Cardiac fibroblast (primary cell): Measurements from ENCODE around the gene NDUFS4.
"Not testable (repeated sequence)": the region's sequence is repeated elsewhere in the genome, so short reads cannot be mapped to it uniquely, and the experiment has no call there.

Source experiments
- DNase-seq, 2 donors: peaks; one replicate each; pipeline versions ENCODE4 v3.0.0 to v3.0.0-alpha.2; 2010; ENCODE audit warnings: low read depth in 2 of 2
- H3K4me3 ChIP-seq, 2 donors: replicated peaks in 1 of 2; 1 replicate in 1 of 2; 2 replicates in 1 of 2; pipeline ENCODE4 v1.5.1; 2011; ENCODE audit warnings: low read depth in 2 of 2, low read length in 2 of 2, mild to moderate bottlenecking in 2 of 2, moderate library complexity in 1 of 2
- TF ChIP-seq, protein P1 (sequence below): IDR thresholded peaks from one replicate; pipeline ENCODE4 v1.5.1; 2011; ENCODE audit warnings: low read depth, mild to moderate bottlenecking, low read length, inconsistent platforms

The NDUFS4 gene

DNA sequence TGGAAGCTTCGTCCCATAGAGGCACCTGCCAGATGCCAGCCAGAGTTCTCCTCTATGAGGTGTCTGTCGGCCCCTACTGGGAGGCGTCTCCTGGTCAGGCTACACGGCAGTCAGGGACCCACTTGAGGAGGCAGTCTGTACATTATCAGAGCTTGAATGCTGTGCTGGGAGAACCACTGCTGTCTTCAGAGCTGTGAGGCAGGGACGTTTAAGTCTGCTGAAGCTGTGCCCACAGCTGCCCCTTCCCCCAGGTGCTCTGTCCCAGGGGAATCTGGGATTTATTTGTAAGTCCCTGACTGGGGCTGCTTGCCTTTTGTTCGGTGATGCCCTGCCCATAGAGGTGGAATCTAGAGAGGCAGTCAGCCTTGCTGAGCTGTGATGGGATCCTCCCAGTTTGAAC lies 70.8 kb downstream of the NDUFS4 start:
- TF ChIP-seq, protein P1, sequence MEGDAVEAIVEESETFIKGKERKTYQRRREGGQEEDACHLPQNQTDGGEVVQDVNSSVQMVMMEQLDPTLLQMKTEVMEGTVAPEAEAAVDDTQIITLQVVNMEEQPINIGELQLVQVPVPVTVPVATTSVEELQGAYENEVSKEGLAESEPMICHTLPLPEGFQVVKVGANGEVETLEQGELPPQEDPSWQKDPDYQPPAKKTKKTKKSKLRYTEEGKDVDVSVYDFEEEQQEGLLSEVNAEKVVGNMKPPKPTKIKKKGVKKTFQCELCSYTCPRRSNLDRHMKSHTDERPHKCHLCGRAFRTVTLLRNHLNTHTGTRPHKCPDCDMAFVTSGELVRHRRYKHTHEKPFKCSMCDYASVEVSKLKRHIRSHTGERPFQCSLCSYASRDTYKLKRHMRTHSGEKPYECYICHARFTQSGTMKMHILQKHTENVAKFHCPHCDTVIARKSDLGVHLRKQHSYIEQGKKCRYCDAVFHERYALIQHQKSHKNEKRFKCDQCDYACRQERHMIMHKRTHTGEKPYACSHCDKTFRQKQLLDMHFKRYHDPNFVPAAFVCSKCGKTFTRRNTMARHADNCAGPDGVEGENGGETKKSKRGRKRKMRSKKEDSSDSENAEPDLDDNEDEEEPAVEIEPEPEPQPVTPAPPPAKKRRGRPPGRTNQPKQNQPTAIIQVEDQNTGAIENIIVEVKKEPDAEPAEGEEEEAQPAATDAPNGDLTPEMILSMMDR: no peak
- DNase-seq: no peak

DNA sequence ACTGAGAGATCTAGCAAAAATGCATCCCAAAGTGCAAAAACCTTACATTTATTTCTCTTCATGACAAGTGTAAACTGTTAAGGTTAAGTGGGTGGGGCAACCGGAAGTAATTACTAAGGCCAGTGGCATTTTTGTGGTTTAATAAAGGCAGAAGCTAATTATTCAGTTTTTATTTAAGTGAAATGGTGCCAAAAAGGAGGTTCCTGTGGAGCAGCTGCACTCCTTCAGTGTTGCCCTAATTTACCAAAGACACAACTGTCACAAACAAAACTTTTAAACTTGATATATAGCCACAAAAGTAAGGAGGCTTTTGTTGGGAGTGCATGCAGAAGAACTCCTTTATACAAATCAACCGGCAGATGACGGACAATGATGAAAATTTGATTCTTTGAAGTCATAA lies 81.6 kb downstream of the NDUFS4 start:
- TF ChIP-seq, protein P1: no peak
- peak; percentile 37 to 47 for DNase-seq
- H3K4me3 ChIP-seq: no peak overlapping the region

More for the DNA sequence above, 70.8 kb downstream of the NDUFS4 start:
- no peak overlapping the region for H3K4me3 ChIP-seq

DNA sequence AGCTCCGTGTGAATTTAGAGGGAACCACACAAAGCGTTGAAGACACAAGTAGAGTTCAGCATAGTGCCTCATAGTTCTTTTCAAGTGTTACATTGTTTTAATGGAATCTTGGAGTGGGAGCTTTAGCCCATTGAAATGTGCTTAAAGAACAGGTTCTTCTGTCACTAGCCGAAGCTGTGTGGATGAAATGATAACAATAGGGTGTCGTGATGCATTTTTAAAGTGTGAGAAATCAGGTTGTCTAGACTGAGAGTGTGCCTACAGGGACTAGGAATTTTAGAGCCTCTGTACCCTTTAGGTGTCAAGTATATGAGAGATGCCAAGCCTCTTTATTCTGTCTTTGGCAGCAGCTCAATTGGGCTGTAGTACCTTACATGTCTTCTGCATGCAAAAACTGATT lies 83.0 kb downstream of the NDUFS4 start:
- H3K4me3 ChIP-seq: no peak overlapping the region
- TF ChIP-seq, protein P1: no peak
- no peak for DNase-seq

DNA sequence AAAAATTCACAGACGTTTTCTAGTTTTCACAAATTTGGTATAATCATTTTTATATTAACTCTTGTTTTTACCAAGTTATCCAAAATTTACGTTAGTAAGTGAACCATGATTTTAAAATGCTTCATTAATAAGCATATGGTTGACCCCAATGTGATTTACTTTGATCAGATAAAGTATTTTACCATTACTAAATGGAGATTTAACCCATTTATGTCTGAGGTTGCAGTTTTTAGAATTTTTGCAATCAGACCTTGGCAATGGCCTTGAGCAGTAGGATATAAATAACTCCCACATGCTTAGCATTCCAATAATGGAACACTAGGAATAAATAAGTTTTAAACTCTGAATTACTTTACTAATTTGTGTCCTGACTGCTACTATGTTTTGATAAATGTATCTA lies 84.6 kb downstream of the NDUFS4 start:
- DNase-seq: no peak
- TF ChIP-seq, protein P1: no peak
- no peak overlapping the region for H3K4me3 ChIP-seq

DNA sequence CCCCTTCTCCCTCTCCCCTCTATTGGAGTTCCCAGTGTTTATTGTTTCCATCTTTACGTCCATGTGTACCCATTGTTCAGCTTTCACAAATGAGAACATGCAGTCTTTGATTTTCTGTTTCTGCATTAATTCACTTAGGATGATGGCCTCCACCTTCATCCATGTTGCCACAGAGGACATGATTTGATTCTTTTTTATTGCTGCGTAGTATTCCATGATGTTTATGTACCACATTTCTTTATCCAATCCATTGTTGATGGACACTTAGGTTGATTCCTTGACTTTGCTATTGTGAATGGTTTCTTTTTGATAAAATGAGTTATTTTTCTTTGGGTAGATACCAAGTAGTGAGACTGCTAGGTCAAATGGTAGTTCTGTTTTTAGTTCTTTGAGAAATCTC lies 88.9 kb downstream of the NDUFS4 start:
- TF ChIP-seq, protein P1: no peak
- no peak for DNase-seq

DNA sequence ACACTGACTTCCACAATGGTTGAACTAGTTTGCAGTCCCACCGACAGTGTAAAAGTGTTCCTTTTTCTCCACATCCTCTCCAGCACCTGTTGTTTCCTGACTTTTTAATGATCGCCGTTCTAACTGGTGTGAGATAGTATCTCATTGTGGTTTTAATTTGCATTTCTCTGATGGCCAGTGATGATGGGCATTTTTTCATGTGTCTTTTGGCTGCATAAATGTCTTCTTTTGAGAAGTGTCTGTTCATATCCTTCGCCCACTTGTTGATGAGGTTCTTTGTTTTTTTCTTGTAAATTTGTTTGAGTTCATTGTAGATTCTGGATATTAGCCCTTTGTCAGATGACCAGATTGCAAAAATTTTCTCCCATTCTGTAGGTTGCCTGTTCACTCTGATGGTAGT lies 100.1 kb downstream of the NDUFS4 start:
- DNase-seq: not testable (repeated sequence)

More for the DNA sequence above, 88.9 kb downstream of the NDUFS4 start:
- no peak overlapping the region for H3K4me3 ChIP-seq

DNA sequence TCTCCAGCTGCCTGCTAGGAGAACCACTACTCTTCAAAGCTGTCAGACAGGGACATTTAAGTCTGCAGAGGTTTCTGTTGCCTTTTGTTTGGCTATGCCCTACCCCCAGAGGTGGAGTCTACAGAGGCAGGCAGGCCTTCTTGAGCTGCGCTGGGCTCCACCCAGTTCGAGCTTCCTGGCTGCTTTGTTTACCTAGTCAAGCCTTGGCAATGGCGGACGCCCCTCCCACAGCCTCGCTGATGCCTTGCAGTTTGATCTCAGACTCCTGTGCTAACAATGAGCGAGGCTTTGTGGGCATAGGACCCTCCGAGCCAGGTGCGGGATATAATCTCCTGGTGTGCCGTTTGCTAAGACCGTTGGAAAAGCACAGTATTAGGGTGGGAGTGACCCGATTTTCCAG lies 104.9 kb downstream of the NDUFS4 start:
- H3K4me3 ChIP-seq, DNase-seq: not testable (repeated sequence)

More for the DNA sequence above, 100.1 kb downstream of the NDUFS4 start:
- H3K4me3 ChIP-seq: not testable (repeated sequence)

DNA sequence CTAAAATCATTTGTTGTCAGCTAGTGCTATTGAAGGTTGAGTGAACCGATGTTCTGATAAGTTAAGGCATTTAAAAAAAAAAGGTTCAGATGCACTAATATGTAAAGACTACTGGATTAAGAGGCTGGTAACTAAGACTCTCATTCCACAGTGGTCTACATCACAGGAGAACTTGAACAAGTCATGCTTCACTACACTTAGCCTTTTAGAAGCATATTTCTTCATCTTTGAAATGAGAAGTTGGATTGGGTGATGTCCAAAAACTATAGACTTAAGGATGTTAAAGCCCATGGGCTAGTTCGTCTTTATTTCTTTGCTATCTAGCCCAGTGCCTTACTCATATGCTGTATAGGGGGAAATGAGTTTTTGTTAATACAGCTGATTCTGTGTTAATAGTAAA lies 107.2 kb downstream of the NDUFS4 start:
- DNase-seq: no peak
- no peak overlapping the region for H3K4me3 ChIP-seq
- TF ChIP-seq, protein P1: no peak
